Stimulated activated CD4-positive, alpha-beta T cell treated with anti-CD3 and anti-CD28 coated beads, Interleukin-12 subunit alpha, Interleukin-12 subunit beta, amount 100 ng/mL, for 48 hours (primary cell): ENCODE results near the gene CHRNA4.

ENCODE experiments used
- DNase-seq, 3 donors: peaks; one replicate each; pipeline ENCODE4 v3.0.0-alpha.2; 2020; ENCODE audit warnings: low read depth in 2 of 3, low spot score in 1 of 3

CHRNA4 gene

DNA sequence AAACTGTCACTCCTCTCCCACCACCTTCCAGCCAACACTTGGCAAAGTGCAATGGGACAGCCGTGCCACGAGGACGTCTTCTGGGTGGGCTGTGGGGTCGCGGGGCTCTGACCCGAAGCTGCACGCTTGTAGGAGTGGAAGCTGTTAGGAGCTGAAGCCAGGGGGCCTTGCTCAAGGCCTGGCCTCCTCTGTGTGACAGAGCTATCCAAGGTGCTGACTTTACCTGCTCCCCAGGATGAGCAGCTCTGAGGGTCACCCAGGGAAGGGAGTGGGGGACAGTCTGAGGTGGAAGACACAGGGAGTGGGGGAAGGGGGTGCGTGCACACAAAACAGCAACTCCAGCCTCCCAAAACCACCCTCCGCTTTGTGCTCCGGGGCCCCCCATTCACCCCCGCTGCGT lies 17.5 kb upstream of the CHRNA4 start:
- no peak for DNase-seq

DNA sequence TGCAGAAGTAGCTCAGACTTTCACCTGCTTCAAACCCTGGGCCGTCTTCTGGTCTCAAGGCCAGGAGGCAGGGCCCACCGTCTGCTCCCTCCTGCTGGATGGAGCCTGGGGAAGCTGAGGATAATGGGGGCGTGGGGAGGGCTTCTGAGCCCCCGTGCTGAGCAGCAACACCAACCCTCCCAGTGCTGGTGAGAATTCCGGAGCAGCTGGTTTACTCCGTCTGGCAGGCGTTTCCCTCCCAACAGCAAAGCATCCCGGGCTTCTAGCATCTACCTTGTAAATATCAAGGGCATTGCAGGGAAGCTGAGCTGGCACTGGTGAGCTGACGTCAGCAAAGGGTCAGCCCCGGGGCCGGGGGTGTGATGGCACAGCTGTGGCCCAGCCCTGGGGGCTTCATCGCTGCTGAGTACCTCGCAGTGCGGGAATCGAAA lies 16.8 kb upstream of the CHRNA4 start:
- DNase-seq: no peak

DNA sequence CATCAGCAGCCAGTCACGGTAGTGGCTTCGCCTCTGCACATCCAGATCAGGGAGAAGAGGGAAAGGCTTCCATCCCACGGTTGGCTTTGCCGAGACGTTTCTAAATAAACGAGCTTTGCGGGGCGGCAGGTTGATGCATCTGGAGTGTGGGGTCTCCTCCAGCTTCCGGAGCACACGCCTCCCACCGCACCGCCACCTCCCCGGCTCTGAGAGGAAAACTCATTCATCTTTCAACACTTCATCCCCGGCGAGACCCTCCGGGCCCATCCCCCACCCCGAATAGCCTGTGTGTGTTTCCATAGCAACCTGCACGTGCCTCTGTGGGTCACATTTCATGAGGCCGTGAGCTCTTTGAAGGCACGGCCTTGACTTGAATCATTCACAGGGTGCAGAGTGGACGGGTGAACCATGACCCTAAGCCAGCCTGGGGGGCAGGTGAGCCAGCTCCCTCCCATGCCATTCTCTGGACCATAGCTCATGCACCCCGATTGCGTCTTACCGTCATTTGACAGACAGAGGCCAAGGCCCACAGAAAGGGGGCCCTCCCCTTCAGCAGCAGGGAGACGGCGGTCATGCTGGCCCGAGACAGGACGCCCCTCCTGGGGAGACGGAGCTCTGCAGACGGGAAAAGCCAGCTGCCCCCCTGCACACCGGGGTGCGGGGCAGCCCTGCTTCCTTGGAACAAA lies 16.2 kb upstream of the CHRNA4 start:
- no peak for DNase-seq

DNA sequence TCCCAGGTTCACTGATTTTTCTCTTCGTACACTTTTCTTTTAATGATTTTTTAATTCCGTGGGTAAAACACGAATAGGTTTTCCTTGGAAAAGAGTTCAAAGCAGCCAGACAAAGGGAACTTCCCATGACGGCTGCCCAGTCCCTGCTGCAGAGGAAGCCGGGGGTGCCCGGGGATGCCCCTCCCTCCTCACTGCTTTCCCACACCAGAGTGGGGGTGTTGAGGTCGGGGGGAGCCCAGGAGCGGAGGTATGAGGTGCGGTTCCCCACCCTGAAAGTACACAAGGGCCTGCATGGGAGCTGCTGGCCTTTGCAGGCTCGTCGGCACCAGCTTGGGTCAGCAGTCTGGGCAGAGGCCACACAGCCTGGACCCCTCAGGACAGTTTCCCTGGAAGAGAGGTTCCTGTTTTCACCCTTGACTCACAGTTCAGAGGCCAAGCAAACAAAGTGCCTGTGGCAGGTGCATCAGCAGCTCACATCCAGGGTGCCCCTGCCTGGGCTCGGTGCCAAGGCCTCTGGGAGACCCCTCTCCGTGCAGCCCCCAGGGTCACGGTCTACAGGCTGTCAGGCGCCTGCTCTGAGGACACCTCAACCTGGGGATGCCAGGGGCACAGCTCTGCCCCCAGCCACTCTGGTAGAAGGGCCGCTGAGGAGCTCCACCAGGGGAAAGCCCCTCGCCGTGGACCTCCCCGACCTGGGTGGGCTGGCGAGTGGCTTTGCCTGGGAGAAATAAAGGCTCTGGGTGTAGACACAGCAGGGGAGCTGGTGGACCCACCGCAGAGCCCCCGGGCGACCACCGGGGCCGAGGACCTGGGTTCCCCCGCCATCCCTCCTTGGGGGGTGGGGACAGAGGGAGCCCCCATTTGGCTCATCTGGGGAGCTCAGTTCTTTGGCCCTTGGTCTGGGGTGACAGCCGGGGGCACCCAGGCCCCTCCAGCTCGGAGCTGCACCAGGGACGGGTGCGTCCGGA lies 15.4 kb upstream of the CHRNA4 start:
- no peak for DNase-seq

DNA sequence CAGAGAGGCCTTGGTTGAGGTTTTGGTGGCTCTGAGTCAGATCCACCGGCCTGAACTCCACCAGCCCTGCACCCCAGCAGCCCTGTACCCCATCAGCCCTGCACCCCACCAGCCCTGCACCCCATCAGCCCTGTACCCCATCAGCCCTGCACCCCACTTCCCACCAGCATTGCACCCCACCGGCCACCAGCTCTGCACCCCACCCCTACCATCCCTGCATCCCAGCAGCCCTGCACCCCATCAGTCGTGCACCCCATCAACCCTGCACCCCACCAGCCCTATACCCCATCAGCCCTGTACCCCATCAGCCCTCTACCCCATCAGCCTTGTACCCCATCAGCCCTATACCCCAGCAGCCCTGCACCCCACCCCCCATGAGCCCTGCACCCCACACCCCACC lies 14.3 kb upstream of the CHRNA4 start:
- DNase-seq: no peak

DNA sequence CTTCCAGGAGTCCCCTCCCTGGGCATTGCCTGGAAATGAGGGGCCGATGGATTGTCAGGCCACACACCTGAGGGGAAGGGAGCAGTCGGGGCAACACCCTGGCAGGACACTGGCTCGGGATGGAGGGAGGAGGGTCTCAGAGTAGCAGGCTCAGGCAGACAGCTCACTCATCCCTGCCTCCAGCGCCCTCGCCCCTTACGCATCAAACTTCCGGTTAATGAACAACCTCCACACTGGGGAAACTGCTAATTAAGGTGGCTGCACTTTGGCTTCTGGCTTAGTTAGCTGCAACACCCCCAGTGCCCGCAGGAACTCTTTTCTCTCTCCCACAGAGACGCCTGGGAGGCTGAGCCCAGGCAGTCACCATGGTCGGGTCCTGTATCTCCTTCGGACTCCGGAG lies 13.4 kb upstream of the CHRNA4 start:
- DNase-seq: no peak

DNA sequence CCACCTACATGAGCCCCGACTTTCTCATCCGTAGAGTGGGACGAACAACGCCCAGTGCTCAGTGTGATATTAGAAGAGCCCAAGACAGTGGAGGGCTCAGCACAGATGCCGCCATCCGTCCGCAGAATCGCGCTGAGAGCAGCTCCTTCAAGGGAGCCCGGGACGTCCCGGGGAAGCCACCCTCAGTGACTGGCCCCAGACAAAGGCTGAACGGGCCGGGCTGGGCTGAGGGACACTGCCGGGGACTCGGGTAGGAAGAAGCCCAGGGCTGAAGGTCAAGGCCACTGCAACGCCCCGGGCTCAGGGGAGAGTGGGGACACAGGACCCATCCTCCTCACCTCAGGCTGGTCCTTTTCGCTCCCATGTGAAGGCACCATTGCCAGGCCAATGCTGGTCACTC lies 12.8 kb upstream of the CHRNA4 start:
- DNase-seq: no peak

DNA sequence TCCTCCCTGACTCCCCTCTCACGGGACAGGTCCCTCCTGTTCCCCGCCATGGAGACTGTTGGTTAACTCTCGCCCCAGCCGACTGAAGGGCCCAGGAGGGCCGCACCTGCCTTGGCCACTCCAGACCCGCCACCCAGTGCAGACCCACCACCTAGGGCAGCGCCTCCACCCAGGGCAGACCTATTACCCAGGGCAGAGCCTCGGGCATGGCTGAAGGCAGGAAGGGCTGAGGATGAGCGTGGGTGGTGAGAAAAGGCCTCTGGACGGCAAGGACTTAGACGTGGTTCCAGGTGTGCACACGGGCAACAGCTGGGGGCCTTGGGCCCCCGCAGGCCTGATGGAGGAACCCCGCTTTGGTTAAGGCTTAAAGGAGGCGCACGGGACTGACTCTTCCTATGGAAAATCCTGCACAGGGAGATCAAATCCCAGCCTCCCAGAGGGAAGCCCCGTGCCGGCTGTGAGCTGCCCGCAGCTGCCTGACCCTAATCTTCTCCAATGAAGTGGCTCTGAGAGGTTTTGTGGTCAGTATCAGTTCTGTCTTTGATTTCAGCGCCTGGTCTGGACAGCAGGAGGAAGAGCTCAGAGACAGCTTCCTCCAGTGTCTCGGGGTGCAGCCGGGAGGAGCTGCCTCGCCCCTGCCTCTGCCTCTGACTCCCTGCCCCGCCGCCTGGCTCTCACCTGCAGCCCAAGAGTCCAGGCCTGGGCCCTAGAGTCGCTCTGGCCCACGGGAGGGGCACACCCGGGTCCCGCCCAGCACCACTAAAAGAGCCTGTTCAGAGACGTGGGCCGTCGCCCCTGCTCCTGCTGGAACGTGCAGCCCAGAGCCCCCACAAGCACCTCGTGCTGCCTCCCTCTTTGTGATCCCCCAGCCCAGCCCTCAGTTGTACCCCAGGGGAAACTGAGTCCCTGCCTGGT lies 12.1 kb upstream of the CHRNA4 start:
- no peak for DNase-seq

DNA sequence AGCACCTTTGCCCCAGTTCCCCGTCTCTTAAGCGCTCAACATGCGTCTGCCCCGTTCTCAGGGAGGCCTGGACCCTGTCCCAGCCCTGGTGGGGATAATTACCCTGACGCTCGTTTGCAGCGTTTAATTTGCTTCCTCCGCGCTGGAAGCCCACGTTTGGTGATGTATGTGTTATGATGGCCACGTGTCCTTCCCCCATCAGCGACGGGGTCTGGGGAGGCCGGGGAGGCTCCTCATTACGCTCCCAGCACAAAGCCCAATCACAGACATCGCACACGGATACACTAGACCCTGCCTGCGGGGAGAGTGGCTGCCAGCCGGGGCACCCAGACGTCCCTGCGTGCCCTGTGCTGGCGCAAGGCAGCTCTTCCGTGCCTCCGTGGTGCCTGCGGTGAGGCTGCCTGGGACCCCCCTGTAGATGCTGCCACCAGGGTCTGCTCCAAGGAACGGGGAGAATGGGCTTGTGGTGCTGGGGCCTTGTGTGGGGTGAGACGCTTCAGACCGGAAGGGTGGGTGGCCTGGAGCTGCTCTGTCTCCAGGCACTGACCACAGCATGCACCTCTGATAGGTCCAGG lies 10.2 kb upstream of the CHRNA4 start:
- no peak for DNase-seq

DNA sequence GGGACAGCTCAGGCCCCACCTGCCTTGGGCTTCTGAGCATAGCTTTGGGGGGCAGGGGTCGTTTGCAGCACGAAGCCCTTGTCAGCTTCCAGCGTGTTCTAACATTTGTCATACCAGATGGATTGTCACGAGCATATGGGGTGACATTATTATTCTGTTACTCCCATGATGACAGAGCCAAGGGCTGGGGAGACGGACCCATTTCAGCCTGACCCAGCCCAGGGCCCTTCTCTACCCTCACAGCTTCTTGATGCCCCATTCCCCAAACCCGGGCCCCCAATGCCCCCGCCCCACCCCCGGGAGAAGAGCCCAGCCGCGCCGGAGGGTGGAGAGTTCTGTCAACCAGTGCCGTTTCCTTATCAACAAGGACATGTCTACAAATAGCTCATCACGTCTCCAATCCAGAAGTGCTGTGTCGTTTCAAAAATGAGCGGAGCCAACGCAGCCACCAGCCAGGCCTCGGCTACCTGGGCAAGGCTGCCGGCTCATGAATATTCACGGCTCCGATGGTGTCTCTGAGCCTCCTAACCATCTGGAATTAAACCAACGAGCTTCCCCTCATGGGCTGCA lies 9.6 kb upstream of the CHRNA4 start:
- DNase-seq: no peak

DNA sequence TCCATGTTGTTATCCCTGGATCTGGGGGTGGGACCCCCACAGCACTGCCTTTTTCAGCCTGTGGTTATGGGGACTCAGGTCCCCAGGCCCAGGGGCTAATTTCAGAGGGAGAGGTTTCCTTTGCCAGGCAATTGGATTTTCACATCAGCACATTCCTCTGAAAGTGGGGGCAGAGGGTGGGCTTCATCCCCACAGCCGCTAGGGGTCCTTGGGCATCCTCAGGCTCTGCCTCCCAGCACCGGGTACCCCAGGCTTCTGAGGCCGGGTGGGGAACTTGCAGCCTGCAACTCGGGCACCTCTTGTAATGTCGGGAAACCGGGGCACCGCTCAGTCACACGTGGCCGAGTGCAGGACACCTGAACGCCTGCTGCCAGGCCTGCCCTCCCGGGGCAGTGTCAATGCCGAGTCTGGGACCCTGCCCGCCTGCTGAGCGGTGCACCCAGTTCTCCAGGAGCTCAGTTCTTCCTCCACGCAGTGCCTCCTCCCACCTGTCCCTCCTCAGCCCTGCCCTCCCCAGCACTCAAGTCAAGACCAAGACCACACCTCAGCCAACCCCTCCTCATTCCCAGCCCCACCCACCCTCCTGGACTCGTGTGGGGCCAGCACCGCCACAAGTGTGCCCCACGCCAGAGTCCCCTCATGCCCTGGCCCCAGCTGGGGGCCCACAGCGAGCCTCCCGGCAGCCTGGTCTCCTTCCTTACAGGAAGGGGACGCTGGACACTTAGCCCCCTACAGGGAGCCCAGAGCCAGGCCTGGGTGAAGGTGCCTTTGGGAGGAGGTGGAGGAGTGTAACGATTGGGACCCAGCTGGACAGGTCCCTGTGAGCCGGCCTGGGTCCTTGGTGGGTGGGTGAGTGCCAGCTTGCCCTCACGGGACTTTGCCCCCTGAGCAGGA lies 8.8 kb upstream of the CHRNA4 start:
- no peak for DNase-seq

DNA sequence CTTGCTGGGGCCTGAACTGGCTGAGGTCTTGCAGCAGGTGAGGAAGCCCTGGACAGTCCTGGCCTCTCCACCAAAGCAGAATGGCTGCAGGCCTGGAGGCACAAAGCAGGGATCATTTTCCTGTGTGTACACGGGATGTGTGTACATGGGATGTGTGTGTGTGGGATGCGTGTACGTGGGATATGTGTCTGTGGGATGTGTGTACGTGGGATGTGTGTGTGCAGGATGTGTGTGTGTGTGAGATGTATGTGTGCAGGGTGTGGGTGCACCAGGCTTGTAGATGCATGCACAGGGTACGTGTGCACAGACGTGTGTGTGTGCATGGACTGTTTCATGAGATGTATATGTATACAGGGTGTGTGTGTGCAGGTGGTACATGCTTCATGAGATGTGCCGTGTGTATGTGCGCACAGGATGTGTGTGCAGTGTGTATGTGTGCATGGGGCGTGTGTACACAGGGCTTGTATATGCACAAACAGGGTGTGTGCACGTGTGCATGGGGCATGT lies 7.9 kb upstream of the CHRNA4 start:
- no peak for DNase-seq

DNA sequence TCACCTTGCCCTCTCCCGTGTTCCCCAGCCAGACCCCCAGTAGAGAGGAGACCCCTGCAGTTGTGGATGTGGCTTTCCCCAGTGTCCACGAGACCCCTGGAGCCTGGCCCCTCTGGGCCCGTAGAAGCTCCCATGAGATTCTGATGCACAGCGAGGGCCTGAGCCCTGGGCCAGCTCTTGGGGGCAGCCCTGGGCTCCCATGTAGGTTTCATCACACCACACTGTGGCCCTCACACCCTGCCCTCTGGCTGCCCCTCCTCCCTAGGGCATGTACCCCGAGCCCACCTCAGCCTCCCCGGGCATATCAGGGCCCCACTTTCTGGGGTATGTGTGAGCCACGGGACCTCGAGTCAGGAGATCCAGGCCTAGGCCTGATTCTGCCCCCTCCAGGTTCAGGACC lies 7.0 kb upstream of the CHRNA4 start:
- DNase-seq: no peak

DNA sequence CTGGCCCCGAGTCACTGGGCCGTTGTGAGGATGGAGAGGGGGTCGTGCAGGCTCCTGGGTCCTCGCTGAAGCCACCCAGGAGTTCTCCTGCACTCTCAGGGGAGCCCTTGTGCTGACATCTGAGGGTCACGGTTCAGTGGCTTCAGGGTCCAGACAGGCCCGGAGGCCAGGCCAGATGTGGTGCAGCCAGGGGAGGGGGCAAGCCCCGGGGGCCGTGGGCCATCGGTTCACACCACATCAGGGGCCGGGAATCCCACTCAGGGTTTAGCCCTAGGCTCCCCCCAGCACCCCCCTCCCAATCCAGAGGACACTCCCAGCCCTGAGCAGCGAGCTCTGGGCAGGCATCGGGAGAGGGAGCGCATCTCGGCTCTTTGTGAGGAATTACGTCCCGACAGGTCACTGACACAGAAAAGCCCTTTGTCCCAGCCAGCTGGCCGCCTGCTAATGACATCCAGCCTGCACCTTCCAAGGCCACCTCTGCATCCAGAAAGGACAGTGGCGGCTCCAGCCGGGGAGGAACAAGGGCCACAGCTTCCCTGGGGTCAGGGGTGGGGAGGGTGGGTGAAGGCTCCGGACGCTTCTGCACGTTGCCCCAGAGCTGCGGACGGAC lies 6.4 kb upstream of the CHRNA4 start:
- no peak for DNase-seq

DNA sequence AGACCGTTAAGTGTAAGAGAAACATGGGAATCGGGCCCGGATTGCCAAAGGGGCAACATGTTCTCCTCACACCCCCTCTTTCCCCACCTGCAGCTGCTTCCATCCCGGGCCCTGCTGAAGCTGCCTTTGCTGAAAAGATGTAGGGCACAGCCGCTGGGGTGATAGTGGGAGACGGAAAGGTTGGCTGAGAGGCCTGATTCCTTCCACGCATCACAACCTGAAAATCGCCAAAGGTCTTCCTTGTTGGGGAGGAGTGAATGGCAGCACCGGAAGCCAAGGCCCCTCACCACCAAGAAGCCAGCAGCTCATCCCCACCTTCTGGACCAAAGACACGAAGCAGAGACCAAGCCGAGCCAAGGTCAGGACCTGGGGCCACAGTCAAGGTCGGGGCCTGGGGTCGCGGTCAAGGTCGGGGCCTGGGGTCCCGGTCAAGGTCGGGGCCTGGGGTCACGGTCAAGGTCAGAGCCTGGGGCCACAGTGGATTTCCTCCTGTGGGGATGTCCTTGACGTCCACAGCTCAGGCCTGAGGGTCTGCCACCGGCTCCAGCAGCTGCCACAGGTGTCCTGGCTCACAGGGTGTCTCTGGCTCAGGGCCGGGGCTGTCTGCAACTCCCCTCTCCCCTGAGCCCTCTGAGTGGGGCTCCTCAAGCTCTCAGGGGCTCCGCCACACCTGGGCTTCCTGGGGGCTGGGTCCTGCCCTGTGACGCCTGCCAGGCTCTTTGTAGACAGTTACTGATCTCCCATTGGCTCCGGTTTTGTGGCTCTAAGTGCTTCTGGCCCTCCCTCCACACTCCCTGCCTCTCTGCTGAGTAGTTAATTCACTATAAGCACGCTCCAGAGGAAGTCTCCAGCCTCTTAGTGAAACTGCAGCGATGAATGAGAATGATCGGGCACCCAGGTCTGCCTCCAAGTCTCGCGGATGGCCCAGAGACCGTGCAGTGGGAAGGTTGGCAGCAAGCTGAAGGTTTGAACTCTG lies 5.5 kb upstream of the CHRNA4 start:
- no peak for DNase-seq

DNA sequence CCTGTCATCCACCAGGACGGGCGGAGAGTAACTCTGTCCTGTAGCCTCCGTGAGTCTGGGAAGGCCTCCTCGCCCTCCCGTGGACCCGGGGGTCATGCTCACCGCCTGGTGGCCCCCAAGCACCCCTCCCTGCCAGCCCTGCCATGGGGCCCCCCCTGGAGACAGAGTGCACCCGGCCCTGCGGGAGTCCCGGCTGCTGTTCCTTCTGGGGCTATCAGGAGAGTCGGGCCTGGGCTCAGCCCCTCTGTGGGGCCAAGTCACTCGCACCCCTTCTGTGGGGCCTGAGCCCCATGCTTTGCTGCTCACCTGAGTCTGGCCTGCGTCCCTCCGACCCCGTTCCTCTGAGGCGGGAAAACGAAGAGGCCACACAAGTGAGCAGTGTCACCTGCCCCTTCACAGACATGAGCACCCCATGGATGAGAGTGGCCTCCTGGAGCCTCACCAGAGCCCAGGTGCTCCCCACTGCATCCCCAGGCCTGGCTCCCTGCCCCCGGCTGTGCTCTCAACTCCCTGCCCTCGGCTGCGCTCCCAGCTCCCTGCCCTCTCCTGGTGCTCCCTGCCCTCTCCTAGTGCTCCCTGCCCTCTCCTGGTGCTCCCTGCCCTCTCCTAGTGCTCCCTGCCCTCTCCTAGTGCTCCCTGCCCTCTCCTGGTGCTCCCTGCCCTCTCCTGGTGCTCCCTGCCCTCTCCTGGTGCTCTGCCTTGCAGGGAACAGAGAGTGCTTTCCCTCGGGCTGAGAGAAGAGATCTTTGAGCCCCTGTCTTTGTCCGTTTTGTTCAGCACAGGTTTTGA lies 4.6 kb upstream of the CHRNA4 start:
- no peak for DNase-seq
